ENCODE data around the gene NYAP2. TPM values are rescaled to one million over a fixed set of nuclear protein-coding genes. Genes with fewer than 3 reads are reported as not detected.

NYAP2 gene
- total and polyA plus RNA-seq, 12 donors = 0.04 TPM; not detected in 11

- TF ChIP-seq, protein P1, sequence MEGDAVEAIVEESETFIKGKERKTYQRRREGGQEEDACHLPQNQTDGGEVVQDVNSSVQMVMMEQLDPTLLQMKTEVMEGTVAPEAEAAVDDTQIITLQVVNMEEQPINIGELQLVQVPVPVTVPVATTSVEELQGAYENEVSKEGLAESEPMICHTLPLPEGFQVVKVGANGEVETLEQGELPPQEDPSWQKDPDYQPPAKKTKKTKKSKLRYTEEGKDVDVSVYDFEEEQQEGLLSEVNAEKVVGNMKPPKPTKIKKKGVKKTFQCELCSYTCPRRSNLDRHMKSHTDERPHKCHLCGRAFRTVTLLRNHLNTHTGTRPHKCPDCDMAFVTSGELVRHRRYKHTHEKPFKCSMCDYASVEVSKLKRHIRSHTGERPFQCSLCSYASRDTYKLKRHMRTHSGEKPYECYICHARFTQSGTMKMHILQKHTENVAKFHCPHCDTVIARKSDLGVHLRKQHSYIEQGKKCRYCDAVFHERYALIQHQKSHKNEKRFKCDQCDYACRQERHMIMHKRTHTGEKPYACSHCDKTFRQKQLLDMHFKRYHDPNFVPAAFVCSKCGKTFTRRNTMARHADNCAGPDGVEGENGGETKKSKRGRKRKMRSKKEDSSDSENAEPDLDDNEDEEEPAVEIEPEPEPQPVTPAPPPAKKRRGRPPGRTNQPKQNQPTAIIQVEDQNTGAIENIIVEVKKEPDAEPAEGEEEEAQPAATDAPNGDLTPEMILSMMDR (IDR thresholded peaks at IDR 0.05) = no peak
- intact Hi-C loops (cut with DNase I) = no loop called here
- Histone ChIP-seq H3K9me3 (no peaks in the 10 kb centered on the region), H3K4me3 (no peak overlapping the region), H3K27me3 (peaks cover 0 to 2% (median 0%) of the 10 kb centered on the region in 7 donors), H3K36me3 (no peaks in the 10 kb centered on the region), H3K27ac (no peak overlapping the region), H3K4me1 (no peaks in the 10 kb centered on the region)
- DNase-seq = peak in 1 of 2 donors; percentile 6
- WGBS, 2 donors = 92 to 95% methylated on average over 46 to 49 of the region's 49 CpGs
- ATAC-seq = no peak
These were observed 183.0 kb downstream of the NYAP2 start for GRCh38 chr2:225582355-225583116.

DNA sequence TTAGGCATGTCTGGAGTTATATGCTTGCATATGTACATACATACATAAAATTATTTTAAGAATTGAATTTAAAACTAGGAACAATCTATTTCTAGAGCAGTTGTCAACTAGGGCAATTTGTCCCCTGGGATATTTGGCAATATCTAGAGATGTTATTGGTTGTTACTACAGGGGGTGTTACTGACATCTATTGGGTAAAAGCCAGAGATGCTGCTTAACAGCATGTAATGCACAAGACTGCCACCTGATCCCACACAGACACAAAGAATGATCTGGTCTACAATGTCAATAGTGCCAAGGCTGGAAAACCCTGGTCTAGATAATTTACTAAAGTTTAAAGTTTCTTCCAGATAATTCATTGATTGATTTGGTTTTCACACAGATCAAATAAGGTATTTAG, 185.3 kb downstream of the NYAP2 start:
- H3K27me3 ChIP-seq = peaks cover 0 to 2% (median 0%) of the 10 kb centered on the region in 7 donors
- no peaks in the 10 kb centered on the region for H3K4me1 ChIP-seq
- intact Hi-C loops (cut with DNase I) = no loop called here
- no peaks in the 10 kb centered on the region for H3K36me3 ChIP-seq
- ATAC-seq (no peak), DNase-seq (no peak)
- no peaks in the 10 kb centered on the region for H3K9me3 ChIP-seq
- no peak overlapping the region for H3K27ac ChIP-seq
- H3K4me3 ChIP-seq = no peak overlapping the region
- TF ChIP-seq, protein P1 (IDR thresholded peaks at IDR 0.05) = no peak

GRCh38 chr2:225590932-225591331, 191.4 kb downstream of the NYAP2 start:
- Histone ChIP-seq H3K27ac (no peak overlapping the region), H3K4me1 (no peaks in the 10 kb centered on the region), H3K4me3 (no peak overlapping the region), H3K36me3 (no peaks in the 10 kb centered on the region), H3K9me3 (no peaks in the 10 kb centered on the region), H3K27me3 (peaks cover 0 to 2% (median 0%) of the 10 kb centered on the region in 7 donors)
- ATAC-seq (no peak), DNase-seq (no peak)
- TF ChIP-seq, protein P1 (IDR thresholded peaks at IDR 0.05) = no peak
- intact Hi-C loops (cut with DNase I) = no loop called here
- WGBS, 2 donors = 75 to 77% methylated on average over 3 of the region's 3 CpGs

GRCh38 chr2:225597911-225598310, 198.4 kb downstream of the NYAP2 start:
- no peak for DNase-seq
- no peak for ATAC-seq
- Histone ChIP-seq H3K27ac (no peak overlapping the region), H3K36me3 (no peaks in the 10 kb centered on the region), H3K27me3 (no peaks in the 10 kb centered on the region), H3K9me3 (peaks cover 0 to 17% (median 6%) of the 10 kb centered on the region in 11 donors), H3K4me1 (no peaks in the 10 kb centered on the region), H3K4me3 (no peak overlapping the region)
- TF ChIP-seq, protein P1 (IDR thresholded peaks at IDR 0.05) = no peak
- intact Hi-C loops (cut with DNase I) = no loop called here
- WGBS, 2 donors = 65 to 71% methylated on average over 4 of the region's 4 CpGs

Measured in heart right ventricle (tissue), 16 donors.